Measurements from ENCODE around the gene RPL3.
A peak's percentile ranks its signal among the peaks of the same experiment; 100 is the strongest.
"Not testable (repeated sequence)": the region's sequence is repeated elsewhere in the genome, so short reads cannot be mapped to it uniquely, and the experiment has no call there.

RPL3 gene

DNA sequence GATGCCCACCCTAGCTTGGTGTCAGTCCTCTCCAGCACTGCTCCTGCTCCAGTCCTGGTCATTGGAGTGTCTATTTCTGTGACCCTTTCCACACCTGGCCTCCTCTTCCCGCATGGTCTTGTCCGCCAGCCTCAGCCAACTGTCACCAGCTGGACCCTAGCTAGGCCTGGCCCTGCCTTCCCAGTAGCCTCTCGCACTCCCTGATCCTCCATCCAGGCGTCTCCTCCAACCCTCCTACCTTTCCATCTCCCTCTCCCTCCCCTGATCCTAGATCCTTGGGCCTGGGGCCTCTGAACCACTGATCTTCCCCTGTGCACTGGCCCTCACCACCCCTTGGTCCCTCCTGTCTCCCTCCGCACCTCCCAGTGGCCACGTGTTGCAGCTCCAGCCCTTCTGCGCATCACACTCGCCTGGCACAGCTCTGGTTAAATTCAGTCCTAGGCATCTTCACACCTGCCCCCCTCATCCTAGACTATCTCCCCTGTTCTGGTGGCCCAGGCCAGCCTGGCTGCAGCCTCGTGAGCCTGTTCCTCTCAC, 40.3 kb upstream of the RPL3 start:
- Histone ChIP-seq H3K9ac (ENCODE audit: low read length) (no peak overlapping the region), H4K8ac (ENCODE audit: low read length) (no peak overlapping the region), H2AK5ac (ENCODE audit: low read length, severe bottlenecking) (peak overlapping the region; percentile 90), H3K36me3 (ENCODE audit: control insufficient read depth in 1 of 2, insufficient read depth in 2 of 2, low read depth in 1 of 2, low read length in 2 of 2) (peaks cover 0 to 11% of the 10 kb centered on the region in 2 experiments), H4K91ac (ENCODE audit: low read length) (no peak overlapping the region), H3K4me3 (ENCODE audit: insufficient read depth in 1 of 2, low read depth in 1 of 2, low read length in 2 of 2) (no peak overlapping the region), H3K14ac (ENCODE audit: low read length in 2 of 2) (no peak overlapping the region), H3K9me3 (ENCODE audit: control insufficient read depth, low read length) (no peaks in the 10 kb centered on the region), H2BK5ac (ENCODE audit: low read depth, low read length, poor library complexity, severe bottlenecking) (no peak overlapping the region), H3K79me1 (replicated peaks; ENCODE audit: low read length, poor library complexity, severe bottlenecking) (peaks cover 22% of the 10 kb centered on the region), H3K23ac (ENCODE audit: low read length in 2 of 2) (no peak overlapping the region), H3K4me1 (ENCODE audit: control insufficient read depth, insufficient read depth, low read depth, low read length) (peaks cover 62% of the 10 kb centered on the region), H3K27me3 (ENCODE audit: control insufficient read depth in 1 of 2, insufficient read depth in 1 of 2, low read length in 2 of 2) (no peaks in the 10 kb centered on the region), H3K27ac (ENCODE audit: low read length, poor library complexity, severe bottlenecking) (no peak overlapping the region), H3K4me2 (ENCODE audit: low read length, poor library complexity, severe bottlenecking) (no peak overlapping the region), H2BK15ac (ENCODE audit: low read depth, poor library complexity, severe bottlenecking) (no peak overlapping the region), H2BK12ac (ENCODE audit: low read length in 2 of 2) (no peak overlapping the region), H3K4ac (ENCODE audit: low read depth in 1 of 2, low read length in 2 of 2) (no peak overlapping the region), H2AFZ (ENCODE audit: low read depth, low read length) (no peak overlapping the region), H2BK120ac (ENCODE audit: low read depth, low read length) (no peak overlapping the region), H3K18ac (ENCODE audit: low read depth in 1 of 2, low read length in 2 of 2) (no peak overlapping the region)
- 89% methylated on average over 9 of the region's 9 CpGs for WGBS
- no peak for DNase-seq

DNA sequence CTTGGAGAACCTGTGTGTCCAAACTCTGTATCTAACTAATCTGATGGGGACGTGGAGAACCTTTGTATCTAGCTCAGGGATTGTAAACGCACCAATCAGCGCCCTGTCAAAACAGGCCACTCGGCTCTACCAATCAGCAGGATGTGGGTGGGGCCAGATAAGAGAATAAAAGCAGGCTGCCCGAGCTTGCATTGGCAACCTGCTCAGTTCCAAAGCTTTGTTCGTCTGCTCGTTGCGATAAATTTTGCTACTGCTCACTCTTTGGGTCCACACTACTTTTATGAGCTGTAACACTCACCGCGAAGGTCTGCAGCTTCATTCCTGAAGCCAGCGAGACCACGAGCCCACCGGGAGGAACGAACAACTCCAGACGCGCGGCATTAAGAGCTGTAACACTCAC, 38.8 kb upstream of the RPL3 start:
- H3K4me3 ChIP-seq (ENCODE audit: insufficient read depth in 1 of 2, low read depth in 1 of 2, low read length in 2 of 2); H3K23ac ChIP-seq (ENCODE audit: low read length in 2 of 2); H2BK120ac ChIP-seq (ENCODE audit: low read depth, low read length); H2BK15ac ChIP-seq (ENCODE audit: low read depth, poor library complexity, severe bottlenecking); H2BK5ac ChIP-seq (ENCODE audit: low read depth, low read length, poor library complexity, severe bottlenecking); DNase-seq; H2BK12ac ChIP-seq (ENCODE audit: low read length in 2 of 2); H3K4ac ChIP-seq (ENCODE audit: low read depth in 1 of 2, low read length in 2 of 2); H2AK5ac ChIP-seq (ENCODE audit: low read length, severe bottlenecking); H3K18ac ChIP-seq (ENCODE audit: low read depth in 1 of 2, low read length in 2 of 2); H3K27ac ChIP-seq (ENCODE audit: low read length, poor library complexity, severe bottlenecking); H4K91ac ChIP-seq (ENCODE audit: low read length); H4K8ac ChIP-seq (ENCODE audit: low read length); H3K4me2 ChIP-seq (ENCODE audit: low read length, poor library complexity, severe bottlenecking); H2AFZ ChIP-seq (ENCODE audit: low read depth, low read length); H3K9me3 ChIP-seq (ENCODE audit: control insufficient read depth, low read length); H3K27me3 ChIP-seq (ENCODE audit: control insufficient read depth in 1 of 2, insufficient read depth in 1 of 2, low read length in 2 of 2); H3K14ac ChIP-seq (ENCODE audit: low read length in 2 of 2); H3K9ac ChIP-seq (ENCODE audit: low read length): not testable (repeated sequence)
- WGBS = 93% methylated on average over 14 of the region's 17 CpGs
- Histone ChIP-seq H3K4me1 (ENCODE audit: control insufficient read depth, insufficient read depth, low read depth, low read length) (peaks cover 51% of the 10 kb centered on the region), H3K79me1 (replicated peaks; ENCODE audit: low read length, poor library complexity, severe bottlenecking) (peaks cover 22% of the 10 kb centered on the region), H3K36me3 (ENCODE audit: control insufficient read depth in 1 of 2, insufficient read depth in 2 of 2, low read depth in 1 of 2, low read length in 2 of 2) (peaks cover 0 to 11% of the 10 kb centered on the region in 2 experiments)

DNA sequence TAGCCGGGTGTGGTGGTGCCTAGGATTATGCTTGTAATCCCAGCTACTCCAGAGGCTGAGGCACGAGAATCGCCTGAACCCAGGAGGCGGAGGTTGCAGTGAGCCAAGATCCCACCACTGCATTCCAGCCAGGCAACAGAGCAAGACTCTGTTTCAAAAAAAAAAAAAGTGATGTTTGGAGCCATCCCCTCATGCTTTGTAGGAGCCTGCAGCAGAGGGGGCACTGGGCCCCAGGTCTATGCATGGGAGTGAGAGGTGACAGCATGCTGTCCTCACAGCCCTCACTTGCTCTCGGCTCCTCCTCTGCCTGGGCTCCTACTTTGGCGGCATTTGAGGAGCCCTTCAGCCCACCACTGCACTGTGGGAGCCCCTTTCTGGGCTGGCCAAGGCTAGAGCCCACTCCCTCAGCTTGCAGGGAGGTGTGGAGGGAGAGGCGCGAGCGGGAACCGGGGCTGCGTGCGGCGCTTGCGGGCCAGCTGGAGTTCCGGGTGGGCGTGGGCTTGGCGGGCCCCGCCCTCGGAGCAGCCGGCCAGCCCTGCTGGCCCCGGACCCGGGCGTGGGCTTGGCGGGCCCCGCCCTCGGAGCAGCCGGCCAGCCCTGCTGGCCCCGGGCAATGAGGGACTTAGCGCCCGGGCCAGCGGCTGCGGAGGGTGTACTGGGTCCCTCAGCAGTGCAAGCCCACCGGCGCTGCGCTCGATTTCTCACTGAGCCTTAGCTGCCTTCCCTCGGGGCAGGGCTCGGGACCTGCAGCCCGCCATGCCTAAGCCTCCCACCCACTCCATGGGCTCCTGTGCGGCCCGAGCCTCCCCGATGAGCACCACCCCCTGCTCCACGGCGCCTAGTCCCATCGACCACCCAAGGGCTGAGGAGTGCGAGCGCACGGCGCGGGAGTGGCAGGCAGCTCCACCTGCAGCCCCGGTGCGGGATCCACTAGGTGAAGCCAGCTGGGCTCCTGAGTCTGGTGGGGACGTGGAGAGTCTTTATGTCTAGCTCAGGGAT, 38.0 kb upstream of the RPL3 start:
- peaks cover 0 to 11% of the 10 kb centered on the region in 2 experiments for H3K36me3 ChIP-seq (ENCODE audit: control insufficient read depth in 1 of 2, insufficient read depth in 2 of 2, low read depth in 1 of 2, low read length in 2 of 2)
- H3K14ac ChIP-seq (ENCODE audit: low read length in 2 of 2); H2AFZ ChIP-seq (ENCODE audit: low read depth, low read length); H2BK15ac ChIP-seq (ENCODE audit: low read depth, poor library complexity, severe bottlenecking); H2BK120ac ChIP-seq (ENCODE audit: low read depth, low read length); H3K4me3 ChIP-seq (ENCODE audit: insufficient read depth in 1 of 2, low read depth in 1 of 2, low read length in 2 of 2); H2BK12ac ChIP-seq (ENCODE audit: low read length in 2 of 2); H4K8ac ChIP-seq (ENCODE audit: low read length); DNase-seq; H3K23ac ChIP-seq (ENCODE audit: low read length in 2 of 2); H3K18ac ChIP-seq (ENCODE audit: low read depth in 1 of 2, low read length in 2 of 2); H2AK5ac ChIP-seq (ENCODE audit: low read length, severe bottlenecking); H3K9me3 ChIP-seq (ENCODE audit: control insufficient read depth, low read length); H3K27ac ChIP-seq (ENCODE audit: low read length, poor library complexity, severe bottlenecking); H3K9ac ChIP-seq (ENCODE audit: low read length); H3K4ac ChIP-seq (ENCODE audit: low read depth in 1 of 2, low read length in 2 of 2); H2BK5ac ChIP-seq (ENCODE audit: low read depth, low read length, poor library complexity, severe bottlenecking); H4K91ac ChIP-seq (ENCODE audit: low read length); H3K27me3 ChIP-seq (ENCODE audit: control insufficient read depth in 1 of 2, insufficient read depth in 1 of 2, low read length in 2 of 2): not testable (repeated sequence)
- WGBS = 97% methylated on average over 18 of the region's 53 CpGs
- peak overlapping the region; percentile 18 for H3K4me2 ChIP-seq (ENCODE audit: low read length, poor library complexity, severe bottlenecking)
- peaks cover 20% of the 10 kb centered on the region for H3K79me1 ChIP-seq (replicated peaks; ENCODE audit: low read length, poor library complexity, severe bottlenecking)
- H3K4me1 ChIP-seq (ENCODE audit: control insufficient read depth, insufficient read depth, low read depth, low read length) = peaks cover 47% of the 10 kb centered on the region

- no peak overlapping the region for H4K8ac ChIP-seq (ENCODE audit: low read length)
- H2BK5ac ChIP-seq (ENCODE audit: low read depth, low read length, poor library complexity, severe bottlenecking) = no peak overlapping the region
- H2AK5ac ChIP-seq (ENCODE audit: low read length, severe bottlenecking) = peak overlapping the region; percentile 79
- H4K91ac ChIP-seq (ENCODE audit: low read length) = no peak overlapping the region
- no peak overlapping the region for H3K4ac ChIP-seq (ENCODE audit: low read depth in 1 of 2, low read length in 2 of 2)
- H3K14ac ChIP-seq (ENCODE audit: low read length in 2 of 2) = no peak overlapping the region
- H3K79me1 ChIP-seq (replicated peaks; ENCODE audit: low read length, poor library complexity, severe bottlenecking) = peaks cover 19% of the 10 kb centered on the region
- no peak overlapping the region for H2BK15ac ChIP-seq (ENCODE audit: low read depth, poor library complexity, severe bottlenecking)
- H3K4me1 ChIP-seq (ENCODE audit: control insufficient read depth, insufficient read depth, low read depth, low read length) = peaks cover 46% of the 10 kb centered on the region
- H2BK120ac ChIP-seq (ENCODE audit: low read depth, low read length) = no peak overlapping the region
- peaks cover 0 to 11% of the 10 kb centered on the region in 2 experiments for H3K36me3 ChIP-seq (ENCODE audit: control insufficient read depth in 1 of 2, insufficient read depth in 2 of 2, low read depth in 1 of 2, low read length in 2 of 2)
- DNase-seq = no peak
- no peak overlapping the region for H3K23ac ChIP-seq (ENCODE audit: low read length in 2 of 2)
- no peak overlapping the region for H2BK12ac ChIP-seq (ENCODE audit: low read length in 2 of 2)
- H3K4me3 ChIP-seq (ENCODE audit: insufficient read depth in 1 of 2, low read depth in 1 of 2, low read length in 2 of 2) = no peak overlapping the region
- no peaks in the 10 kb centered on the region for H3K27me3 ChIP-seq (ENCODE audit: control insufficient read depth in 1 of 2, insufficient read depth in 1 of 2, low read length in 2 of 2)
- no peaks in the 10 kb centered on the region for H3K9me3 ChIP-seq (ENCODE audit: control insufficient read depth, low read length)
- no peak overlapping the region for H3K4me2 ChIP-seq (ENCODE audit: low read length, poor library complexity, severe bottlenecking)
- no peak overlapping the region for H3K9ac ChIP-seq (ENCODE audit: low read length)
- 95% methylated on average over 5 of the region's 5 CpGs for WGBS
- no peak overlapping the region for H2AFZ ChIP-seq (ENCODE audit: low read depth, low read length)
- no peak overlapping the region for H3K18ac ChIP-seq (ENCODE audit: low read depth in 1 of 2, low read length in 2 of 2)
- no peak overlapping the region for H3K27ac ChIP-seq (ENCODE audit: low read length, poor library complexity, severe bottlenecking)
These were observed 37.0 kb upstream of the RPL3 start for GRCh38 chr22:39356464-39356863.
